Astrocyte of the cerebellum (primary cell): ENCODE results near the gene LTA4H.

ENCODE experiments used
- DNase-seq: peaks from one replicate; pipeline ENCODE4 v3.0.0-alpha.2; 2011; ENCODE audit warnings: low read depth
- H3K4me3 ChIP-seq: 2 replicates; pipeline ENCODE4 v1.5.1; 2011; ENCODE audit warnings: mild to moderate bottlenecking, low read depth, low read length, moderate library complexity
- in situ Hi-C: cut with HindIII; loops from 2 replicates; pipeline ENCODE4 v1.10.0; 2017; ENCODE audit warnings: low sequenced_read_pairs
- TF ChIP-seq, protein P1 (sequence below): IDR thresholded peaks from 2 replicates; pipeline ENCODE4 v1.5.1; 2012; ENCODE audit warnings: low read length, low read depth, moderate library complexity, mild to moderate bottlenecking; ENCODE audit errors: missing control alignments

LTA4H gene

DNA sequence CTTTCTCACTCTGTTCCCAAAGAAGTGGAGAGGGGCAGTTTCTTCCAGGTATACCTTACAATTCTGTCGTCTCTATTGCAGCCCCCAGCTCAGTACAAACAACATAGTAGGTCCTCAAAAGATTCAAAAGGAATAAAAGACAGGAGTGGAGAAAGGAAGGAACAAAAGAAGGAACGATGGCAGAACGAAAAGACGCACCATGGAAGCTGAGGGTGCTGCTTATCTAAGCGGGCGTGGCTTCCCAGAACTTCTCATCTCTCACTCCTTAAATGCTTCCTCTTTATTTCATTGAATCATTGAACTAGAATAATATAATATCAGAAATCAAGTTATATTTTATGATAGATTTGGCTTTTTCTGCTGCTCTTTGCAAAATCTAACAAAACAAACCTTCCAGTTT is 13.7 kb upstream of the LTA4H start:
- no peak overlapping the region for H3K4me3 ChIP-seq
- TF ChIP-seq, protein P1, sequence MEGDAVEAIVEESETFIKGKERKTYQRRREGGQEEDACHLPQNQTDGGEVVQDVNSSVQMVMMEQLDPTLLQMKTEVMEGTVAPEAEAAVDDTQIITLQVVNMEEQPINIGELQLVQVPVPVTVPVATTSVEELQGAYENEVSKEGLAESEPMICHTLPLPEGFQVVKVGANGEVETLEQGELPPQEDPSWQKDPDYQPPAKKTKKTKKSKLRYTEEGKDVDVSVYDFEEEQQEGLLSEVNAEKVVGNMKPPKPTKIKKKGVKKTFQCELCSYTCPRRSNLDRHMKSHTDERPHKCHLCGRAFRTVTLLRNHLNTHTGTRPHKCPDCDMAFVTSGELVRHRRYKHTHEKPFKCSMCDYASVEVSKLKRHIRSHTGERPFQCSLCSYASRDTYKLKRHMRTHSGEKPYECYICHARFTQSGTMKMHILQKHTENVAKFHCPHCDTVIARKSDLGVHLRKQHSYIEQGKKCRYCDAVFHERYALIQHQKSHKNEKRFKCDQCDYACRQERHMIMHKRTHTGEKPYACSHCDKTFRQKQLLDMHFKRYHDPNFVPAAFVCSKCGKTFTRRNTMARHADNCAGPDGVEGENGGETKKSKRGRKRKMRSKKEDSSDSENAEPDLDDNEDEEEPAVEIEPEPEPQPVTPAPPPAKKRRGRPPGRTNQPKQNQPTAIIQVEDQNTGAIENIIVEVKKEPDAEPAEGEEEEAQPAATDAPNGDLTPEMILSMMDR, result no peak
- no peak for DNase-seq
- in situ Hi-C loops, result no loop called here

DNA sequence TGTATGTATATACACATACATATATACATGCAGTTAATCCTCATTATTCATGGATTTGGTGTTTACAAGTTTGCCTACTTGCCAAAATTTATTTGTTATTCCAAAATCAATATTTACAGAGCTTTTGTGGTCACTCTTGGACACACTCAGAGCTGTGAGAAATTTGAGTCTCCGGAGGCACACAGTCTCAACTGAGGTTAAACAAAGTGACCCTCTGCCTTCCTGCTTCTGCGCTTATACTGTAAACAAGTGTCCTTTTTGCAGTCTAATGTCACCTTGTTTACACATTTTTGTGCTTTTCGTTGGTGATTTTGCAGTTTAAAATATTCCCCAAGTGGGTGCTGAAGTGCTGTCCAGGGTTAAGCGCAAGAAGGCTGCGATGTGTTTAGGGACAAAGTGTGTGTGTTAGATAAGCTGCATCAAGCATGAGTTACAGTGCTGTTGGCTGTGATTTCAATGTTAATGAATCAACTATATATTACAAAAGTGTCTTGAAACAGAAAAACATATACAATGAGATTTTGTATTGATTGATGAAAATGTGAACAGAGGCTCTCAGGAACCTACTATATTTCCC is 13.1 kb upstream of the LTA4H start:
- TF ChIP-seq, protein P1, result no peak
- in situ Hi-C loops, result no loop called here
- DNase-seq, result no peak
- no peak overlapping the region for H3K4me3 ChIP-seq

DNA sequence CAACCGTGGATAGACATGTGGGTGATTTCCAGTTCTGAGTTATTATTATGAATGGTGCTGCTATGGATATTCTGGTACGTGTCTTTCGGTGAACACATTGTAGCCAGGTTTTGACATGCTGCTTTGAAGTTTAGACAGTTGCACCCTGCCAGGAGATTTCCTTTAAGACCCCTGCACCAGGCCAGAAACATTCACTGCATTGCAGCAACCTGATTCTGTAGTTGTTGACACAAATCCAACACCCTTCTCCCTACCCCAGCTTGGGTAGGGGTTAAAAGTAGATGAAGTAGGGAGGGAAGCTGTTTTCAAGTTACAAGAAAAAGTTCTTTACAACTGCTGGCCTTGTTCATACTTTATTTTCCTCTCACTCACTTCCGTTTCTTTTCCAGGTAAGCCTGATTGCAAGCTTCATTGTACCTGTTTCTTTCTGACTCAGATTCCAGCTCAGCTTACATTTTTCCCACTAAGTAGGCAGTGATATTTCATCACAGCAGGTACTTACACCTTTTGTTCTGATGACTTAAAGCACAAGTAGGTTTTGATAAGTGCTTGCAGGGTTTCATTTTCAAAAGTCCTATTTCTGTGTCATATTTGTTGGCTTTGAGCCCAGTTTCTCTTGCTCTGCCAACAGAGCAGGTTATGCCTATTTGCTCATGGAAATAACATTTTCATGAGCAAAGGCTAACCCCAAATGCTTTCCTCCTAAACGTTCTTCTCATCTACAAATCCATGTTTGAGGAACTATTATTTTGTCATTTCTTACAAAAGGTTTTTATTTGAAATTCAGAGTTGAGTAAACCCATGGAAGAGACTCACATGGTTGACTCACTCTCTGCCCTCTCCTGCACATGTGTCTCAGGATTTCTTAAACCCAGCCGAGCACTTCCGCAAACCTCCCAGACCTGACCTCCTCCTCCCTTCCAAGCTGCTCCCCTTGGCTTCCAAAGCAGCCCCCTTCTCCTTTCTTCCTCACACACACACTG is 12.1 kb upstream of the LTA4H start:
- DNase-seq, result peak; percentile 37
- H3K4me3 ChIP-seq, result no peak overlapping the region
- TF ChIP-seq, protein P1, result no peak
- in situ Hi-C loops, result no loop called here

DNA sequence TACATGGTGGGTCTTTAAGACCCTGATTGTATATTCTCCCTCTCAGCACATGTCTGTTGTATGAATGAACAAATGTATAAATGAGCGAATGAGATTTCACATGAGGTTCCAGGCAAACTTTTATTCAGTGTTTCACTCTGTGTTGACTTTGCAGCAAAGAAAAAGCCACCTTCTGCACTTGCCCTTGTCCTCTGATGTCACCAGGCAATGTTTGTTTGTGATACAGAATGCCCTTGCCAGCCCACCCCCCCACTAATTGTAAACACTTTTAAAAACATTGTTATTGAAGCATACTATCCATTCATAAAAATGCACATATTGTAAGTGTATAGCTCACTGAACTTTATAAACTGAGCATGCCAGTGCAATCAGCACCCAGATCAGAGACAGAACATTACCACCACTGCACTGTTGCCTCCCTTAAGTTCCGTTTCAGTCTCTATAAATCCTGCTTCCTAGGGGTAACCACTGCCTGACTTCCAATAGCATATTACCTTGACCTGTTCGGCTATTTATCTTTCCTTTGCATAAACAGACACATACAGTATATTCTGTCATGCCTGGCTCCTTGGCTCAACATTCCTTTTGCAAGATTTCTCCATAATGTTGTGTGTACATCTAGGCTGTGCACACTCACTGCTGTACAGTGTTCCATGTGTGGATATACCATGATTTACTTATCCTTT is 11.3 kb upstream of the LTA4H start:
- in situ Hi-C loops, result no loop called here
- TF ChIP-seq, protein P1, result no peak
- no peak overlapping the region for H3K4me3 ChIP-seq
- DNase-seq, result no peak

DNA sequence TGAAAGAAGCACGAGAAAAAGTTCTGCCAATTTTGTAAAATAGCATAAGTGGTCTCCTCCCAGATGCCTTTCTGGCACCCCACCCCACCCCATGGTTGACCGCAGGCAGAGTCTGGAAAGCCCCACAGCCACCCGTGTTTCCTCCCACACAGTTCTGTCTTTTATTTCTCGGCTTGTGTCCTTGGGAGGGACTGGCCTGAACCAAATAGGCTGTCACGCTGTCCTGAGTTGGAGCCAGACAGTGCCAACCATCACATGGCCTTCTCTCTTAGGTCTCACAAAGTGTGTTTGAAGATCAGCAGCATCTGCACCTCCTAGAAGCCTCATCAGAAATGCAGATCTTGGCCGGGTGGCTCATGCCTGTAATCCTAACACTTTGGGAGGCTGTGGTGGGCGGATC is 10.2 kb upstream of the LTA4H start:
- H3K4me3 ChIP-seq, result no peak overlapping the region
- TF ChIP-seq, protein P1, result no peak
- no peak for DNase-seq
- in situ Hi-C loops, result no loop called here

DNA sequence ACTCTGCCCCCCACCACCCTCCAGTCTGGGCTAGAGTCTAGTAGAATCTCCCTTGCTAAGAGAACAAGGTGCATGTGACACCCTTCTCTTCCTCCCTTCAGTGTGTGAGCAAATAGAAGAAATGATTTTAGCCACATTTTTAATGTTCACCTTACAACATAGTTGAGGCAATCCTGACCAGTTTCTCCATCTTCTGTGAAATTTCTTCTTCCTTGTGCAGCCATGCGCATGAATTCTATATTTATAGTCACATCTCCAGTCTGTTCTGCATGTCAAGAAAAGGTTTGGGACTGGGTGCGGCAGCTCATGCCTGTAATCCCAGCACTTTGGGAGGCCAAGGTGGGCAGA is 9.5 kb upstream of the LTA4H start:
- DNase-seq, result no peak
- TF ChIP-seq, protein P1, result no peak
- in situ Hi-C loops, result no loop called here
- H3K4me3 ChIP-seq, result no peak overlapping the region
